T follicular helper cell (primary cell): ENCODE measurements around the gene TRAF3.
"Not testable (repeated sequence)": the region's sequence is repeated elsewhere in the genome, so short reads cannot be mapped to it uniquely, and the experiment has no call there.

Source experiments
- DNase-seq: peaks from one replicate; pipeline ENCODE4 v3.0.0-alpha.2; 2020; ENCODE audit warnings: low read depth

Gene TRAF3

DNA sequence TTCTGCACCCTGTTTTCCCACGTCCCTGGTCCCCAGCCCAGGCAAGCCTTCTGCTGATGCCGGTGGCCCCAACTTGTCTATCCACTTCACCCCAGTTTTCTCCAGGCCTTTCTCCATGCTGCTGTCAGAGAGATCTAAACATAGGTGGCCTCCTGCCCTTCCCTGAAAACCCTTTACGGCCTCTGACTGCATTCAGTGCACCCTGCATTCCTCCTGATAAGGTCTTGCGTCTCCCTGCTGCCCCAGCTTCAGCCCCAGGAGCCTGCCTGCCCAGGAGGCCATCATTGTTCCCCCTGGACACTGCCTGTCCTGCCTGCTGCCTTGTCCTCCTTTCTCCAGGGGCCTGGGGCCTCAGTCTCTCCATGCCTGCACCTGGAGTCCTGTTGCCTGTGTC, 29.8 kb downstream of the TRAF3 start:
- DNase-seq: no peak

DNA sequence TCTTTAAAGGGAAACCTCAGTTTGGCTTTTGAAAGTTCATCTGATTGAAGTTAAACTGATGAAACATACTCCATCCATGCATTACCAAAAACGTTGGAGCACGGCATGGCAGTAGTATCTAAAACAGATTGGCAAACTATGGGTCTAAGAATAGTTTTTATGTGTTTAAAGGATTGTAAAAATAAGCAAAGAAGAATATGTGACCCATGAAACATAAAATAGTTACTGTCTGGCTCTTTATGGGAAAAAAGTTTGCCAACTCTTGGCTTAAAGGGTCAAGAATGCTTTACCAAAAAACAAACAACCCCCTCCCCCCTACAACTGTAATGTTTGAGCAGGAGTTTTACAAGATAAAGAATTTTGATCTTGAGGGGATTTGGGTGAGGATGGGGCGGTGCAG, 32.6 kb downstream of the TRAF3 start:
- no peak for DNase-seq

DNA sequence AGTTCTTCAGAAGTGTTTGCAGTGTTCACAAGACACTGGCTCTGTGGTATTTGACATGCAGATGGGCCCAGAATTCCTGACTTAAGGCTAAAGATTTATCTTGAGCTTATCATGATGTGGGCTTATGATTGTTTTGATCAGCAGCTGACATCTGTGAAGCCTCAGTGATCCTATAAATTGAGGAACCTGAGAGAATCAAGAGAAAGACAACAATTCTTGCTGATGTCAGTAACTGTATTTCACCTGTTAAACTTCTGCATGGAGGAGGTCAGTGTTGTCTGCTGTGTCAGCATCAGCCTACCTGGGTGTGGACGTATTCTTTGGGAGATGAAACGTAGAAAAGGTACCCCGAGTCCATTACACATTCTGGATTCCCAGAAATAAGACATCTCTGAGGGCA, 33.3 kb downstream of the TRAF3 start:
- DNase-seq: no peak

DNA sequence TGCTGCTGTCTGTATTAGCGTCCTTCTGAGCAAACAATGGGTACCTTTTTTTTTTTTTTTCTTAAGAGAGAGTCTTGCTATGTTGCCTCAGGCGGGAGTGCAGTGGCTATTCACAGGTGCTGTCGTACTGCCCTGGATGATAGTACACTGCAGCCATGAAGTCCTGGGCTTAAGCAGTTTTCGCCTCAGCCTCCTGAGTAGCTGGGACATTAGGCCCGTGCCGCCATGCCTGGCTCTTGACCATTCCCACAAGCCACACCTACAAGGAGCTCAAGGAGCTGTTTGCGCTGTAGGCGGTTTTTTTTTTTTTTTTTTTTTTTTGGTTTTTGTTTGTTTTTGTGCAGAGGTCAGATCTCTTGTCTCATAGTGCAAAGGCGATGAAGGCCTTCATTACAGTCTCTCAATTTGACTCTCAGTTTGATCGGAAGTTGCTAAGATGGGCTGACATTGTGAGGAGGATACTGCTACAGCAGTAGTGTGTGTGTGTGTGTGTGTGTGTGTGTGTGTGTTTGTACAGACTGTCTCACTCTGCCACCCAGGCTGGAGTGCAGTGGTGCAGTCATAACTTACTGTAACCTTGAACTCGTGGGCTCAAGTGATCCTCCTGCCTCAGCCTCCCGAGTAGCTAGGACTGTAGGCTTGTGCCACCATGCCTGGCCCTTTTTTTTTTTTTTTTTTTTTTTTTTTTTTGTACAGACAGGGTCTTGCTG, 34.2 kb downstream of the TRAF3 start:
- no peak for DNase-seq

DNA sequence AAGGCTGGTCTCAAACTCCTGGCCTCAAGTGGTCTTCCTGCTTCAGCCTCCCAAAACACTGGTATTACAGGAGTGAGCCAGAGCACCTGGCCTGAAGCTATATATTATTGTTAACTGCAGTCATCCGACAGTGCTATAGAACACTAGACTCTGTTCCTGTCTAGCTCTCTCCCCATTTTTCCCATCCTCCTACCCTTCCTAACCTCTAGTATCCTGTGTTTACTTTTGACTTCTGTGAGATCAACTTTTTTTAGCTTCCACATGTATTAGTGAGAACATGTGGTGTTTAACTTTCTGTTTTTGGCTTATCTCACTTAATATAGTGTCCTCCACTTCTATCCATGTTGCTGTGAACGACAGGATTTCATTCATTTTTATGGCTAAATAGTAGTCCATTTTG, 34.7 kb downstream of the TRAF3 start:
- DNase-seq: no peak

DNA sequence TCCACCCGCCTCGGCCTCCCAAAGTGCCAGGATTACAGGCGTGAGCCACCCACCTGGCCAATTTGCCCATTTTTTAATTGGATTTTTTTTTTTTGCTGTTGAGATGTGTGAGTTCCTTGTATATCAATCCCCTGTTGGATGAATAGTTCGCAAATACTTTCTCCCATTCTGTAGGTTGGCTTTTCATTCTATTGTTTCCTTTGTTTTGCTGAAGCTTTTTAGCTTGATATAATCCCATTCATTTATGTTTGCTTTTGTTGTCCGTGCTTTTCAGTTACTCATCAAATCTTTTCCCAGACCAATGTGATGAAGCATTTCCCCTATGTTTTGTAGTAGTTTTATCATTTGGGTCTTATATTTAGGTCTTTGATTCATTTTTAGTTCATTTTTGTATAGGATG, 36.4 kb downstream of the TRAF3 start:
- DNase-seq: no peak

DNA sequence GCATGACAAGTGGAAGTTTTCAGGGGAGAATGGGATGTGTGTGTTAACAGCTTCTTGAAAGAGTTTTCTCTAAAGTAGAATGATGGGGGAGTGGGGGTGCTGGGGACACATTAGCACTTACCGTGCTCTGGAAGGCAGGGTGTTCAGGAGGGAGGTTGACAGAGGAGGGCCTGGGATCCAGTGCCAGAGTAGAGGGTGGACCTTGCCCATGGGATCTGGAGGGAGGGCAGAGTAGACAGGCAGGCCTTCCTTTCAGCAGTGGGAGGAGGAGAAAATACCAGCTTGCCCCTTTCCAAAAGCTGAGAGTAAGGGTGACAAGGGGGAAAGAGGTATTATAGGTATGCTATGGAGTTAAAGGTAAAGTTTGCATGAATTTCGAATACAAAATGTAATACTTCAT, 40.1 kb downstream of the TRAF3 start:
- DNase-seq: no peak

DNA sequence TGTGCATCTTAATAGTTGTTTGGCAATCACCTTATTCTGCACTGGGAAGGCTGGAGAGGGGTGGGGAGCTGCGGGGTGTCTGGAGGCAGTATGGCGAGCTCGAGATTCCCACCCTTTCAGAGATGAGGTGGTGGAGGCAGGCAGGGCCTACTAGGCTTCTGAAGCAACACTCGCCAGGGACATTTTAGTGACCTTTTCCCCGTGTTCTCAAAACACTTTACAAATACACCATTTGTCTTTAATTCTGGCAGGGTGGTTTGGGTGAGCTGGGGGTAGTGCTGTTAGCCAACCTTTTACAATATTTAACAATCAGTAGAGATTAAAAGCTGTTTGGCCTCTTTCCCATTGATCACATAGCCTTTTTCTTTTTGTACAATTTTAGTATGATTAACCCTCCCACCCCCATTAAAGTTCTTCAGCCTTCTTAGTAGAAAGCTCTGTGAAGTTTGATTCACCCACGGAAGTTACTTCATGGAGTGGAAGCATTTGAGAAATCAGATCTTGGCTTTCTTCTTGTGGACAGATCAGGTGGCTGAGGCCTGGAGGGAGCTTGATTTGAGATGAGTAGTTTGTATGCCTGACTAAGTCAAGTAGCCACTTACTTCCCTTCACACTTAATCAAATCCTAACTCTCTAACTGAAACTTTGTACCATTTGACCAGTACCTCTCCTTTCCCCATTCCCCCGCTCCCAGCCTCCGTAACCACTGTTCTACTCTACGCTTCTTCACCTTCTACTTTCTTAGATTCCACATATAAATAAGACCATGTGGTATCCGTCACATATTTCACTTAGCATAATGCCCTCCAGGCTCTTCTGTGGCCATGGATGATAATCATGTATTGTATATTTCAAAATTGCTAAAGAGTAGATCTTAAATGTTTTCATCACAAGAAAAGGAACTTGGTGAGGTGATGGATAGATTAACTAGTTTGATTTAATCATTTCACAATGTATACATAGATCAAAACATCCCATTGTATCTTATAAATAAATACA, 41.0 kb downstream of the TRAF3 start:
- no peak for DNase-seq

DNA sequence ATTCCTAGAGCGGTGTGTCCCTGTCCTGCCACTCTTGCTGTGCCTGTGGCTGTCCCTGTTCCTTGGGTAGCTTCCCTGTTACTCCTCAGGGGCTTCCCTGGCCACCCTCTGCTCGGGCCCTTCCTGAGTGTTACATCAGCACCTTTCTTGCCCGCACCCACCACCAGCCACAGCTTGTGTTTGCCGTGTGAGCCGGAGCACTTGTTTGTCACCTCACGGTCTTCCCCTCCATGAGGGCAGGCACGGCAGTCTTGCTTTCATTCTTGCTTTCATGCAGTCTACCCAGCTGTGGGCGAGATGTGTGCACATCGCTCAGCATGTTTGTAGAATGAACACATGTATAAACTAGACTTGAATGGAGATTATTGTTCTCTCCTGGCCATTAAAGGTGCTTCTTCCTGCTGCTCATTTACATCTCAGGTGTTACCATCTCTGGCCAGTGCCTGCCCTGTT, 42.0 kb downstream of the TRAF3 start:
- no peak for DNase-seq

DNA sequence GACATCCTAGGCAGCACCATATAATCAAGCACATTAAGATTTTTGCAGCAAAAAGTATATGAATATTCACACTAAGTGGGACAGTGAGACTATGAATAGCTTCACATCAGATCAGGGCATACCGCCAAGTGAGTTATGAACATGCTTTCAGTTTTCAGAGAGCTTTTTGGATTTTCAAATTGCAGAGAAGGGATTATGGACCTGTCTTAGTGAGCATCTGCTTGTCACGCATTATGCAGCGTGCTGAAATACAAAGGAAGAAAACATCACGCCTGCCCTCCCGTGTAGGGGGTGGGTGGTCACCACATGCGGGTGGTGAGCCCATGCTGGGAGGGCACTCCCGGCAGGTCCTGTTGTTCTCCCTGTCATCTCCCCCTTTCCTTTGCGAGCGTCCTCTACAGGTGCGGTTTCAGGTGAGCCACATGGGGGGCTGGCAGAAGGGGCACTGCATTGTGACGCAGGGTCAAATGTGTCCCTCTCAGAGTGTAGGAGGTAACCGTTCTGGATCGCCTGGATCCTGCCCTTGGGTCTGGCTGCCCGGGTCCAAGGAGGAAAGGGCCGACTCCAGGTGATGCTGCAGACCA, 42.6 kb downstream of the TRAF3 start:
- DNase-seq: no peak

DNA sequence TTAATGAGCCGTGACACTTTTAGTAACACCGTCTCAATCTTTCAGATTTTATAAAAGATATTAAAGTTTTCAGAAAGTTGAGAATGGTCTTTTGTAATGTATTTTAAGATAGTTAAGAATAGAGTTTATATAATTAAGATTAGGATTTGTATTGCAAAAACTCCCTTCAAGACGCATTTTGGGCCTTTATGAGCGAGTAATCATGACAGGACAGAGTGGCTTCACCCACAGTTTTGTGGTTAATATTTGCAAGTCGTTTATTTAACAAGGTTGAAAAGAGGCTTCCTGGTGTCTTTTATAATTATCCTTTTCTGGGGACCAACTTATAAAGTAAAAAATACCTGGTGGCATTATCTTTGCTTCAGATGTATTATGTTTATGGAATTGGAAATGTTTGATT, 44.0 kb downstream of the TRAF3 start:
- no peak for DNase-seq

DNA sequence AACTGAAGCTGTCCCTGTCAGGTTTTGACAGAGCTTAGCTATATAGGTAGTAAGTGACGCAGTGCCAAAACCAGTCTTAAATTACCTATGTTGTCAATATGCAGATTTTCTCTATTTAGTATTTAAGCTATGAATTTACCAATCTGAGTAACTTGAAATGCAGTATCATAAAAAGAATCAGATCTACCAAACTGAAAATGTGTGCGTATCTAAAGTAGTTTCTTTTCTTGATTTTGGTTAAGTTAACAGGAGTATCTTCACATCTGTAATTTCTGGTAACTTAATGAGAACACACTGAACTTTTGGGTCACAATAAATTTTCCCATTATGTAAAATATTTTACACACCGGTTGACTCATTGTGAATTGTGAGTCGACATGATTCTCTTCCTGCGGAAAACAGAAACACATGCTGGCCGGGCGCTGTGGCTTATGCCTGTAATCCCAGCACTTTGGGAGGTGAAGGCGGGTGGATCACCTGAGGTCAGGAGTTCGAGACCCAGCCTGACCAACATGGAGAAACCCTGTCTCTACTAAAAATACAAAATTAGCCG, 45.1 kb downstream of the TRAF3 start:
- DNase-seq: no peak

DNA sequence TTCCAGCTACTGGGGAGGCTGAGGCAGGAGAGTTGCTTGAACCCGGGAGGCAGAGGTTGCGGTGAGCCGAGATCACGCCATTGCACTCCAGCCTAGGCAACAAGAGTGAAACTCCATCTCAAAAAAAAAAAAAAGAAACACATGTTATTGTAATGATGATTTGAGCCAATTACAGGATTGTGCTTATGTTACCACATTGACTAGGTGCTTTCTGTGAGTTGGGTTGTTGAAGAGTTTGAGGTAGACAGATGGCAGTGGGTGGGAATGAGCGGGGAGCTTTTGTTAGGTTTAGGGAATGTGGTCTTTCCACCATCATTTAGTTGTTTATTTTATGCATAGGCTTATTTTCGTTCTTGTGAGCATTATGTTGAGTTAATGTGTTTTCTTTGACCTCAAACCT, 45.6 kb downstream of the TRAF3 start:
- DNase-seq: not testable (repeated sequence)

DNA sequence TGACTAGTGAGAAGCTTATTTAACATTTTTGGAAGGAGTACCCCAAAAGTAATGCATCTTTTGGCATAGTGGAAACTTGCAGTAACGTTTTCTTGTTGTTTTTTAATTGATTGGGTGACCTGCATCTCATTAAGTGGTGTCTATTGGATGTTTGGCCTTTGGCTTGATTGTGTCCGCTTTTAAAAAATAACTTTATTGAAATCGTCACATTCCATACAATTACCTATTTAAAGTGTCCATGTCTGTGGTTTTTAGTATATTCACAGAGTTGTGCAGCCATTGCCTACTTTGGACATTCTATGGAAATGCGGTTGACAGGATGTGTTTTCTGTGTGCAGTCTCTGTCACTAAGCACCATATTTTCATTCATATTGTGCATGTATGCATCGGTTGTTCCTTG, 46.3 kb downstream of the TRAF3 start:
- no peak for DNase-seq

DNA sequence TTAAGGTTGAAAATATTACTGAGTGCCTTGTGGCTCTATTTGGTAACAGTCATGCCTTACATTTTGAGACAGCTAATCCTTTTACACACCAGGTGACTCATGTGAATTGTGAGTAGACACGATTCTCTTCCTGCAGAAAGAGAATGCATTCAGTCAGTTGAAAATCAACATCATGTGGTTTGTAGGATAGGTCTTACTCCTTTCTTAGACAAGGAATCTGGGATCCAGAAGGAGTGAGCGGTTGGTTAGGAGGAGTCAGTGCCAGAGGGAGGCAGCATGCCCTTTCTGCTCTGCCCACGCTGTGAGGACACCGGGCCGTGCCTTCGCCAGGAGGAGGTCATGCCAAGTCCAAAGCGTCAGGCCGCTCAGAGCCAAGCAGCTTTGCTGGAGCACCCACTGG, 47.6 kb downstream of the TRAF3 start:
- DNase-seq: no peak

DNA sequence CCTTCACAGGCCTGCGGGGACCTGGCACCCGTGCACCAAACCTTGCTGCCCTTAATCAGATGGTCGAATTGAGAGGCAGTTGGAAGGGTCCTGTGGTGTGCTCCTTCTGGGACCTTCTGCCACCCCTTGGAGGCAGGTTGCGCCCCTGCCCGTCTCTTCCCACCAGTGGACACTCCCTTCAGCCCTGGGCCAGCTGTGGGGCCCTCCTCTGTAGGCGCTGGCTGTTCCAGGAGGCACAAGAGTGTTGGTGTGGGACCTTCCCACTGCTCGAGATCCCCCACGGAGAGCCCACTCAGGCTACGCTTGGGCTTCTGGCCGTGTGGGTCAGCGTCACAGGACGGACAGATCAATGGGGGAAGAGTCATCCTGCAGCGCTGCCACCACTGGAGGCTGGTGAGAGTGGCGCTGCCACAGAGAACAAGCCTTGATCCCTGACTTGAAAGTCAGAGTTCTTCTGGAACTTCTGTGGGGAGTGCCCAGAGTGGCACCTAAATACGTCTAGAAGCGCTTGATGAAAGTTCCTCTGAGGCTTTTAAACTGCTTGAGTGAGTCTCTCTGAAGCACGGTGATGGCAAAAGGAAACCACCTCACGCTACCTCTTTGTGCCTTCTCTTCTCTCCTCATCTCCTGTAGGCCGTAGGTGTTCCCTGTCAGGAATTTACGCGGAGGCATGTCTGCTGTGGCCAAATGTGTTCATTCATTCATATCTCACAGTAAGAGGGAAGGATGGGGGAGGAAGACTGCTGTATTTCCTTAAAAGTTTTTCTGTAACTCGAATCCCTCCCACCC, 48.3 kb downstream of the TRAF3 start:
- DNase-seq: no peak

DNA sequence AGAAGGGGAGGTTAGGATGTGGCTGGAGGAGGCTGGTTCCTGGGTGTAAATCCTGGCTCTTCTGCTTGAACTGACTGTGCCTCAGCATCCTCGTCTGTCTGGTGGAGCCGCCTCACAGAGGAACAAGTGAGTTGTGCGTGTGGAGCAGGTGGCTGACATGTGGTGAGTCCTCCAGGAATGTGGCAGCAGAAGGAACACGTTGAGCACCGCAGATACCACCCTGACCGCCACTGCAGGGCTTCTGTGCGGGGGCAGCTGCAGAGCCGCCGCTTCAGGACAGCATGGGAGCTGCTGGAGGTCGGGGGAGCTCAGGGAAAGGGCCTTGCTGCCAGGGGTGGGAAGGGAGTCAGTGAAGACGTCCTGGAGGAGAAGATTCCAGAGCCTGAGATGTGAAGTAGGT, 48.9 kb downstream of the TRAF3 start:
- no peak for DNase-seq

DNA sequence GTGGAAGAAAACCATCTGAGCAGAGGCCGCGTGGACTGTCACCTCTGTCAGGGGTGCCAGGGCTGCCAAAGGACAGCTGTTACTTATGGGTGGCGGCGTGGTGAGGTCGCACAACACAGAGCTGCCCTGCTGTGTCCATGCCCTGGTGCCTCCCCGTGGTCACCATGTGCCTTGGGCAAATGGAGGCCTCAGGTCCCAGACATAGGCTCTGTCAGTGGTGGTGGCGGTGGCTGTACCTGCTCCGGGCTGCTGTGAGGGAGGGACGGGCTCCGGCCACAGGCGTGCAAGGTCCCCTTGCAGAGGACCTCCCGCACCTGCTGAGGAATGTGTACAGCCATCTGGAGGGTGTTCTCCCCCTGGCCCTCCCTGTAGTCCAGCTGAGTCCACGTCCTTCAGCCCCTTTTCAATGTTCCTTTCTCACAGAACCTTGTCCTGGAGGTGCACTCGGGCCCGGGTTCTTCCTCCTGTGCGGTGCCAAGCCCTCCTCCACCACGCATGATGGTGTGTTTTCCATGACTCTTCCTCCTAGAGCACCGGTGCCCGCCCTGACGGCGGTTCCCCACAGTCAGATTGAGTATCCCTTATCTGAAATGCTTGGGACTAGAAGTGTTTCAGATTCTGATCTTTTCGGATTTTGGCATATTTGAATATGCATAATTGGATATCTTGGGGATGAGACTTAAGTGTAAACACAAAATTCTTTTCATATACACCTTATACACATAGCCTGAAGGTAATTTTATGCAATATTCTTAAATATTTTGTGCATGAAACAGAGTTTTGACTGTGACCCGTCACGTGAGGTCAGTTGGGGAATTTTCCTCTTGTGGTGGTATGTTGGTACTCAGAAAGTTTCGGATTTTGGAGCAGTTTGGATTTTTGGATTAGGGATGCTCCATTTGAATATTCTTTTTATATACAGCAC, 49.8 kb downstream of the TRAF3 start:
- DNase-seq: no peak

DNA sequence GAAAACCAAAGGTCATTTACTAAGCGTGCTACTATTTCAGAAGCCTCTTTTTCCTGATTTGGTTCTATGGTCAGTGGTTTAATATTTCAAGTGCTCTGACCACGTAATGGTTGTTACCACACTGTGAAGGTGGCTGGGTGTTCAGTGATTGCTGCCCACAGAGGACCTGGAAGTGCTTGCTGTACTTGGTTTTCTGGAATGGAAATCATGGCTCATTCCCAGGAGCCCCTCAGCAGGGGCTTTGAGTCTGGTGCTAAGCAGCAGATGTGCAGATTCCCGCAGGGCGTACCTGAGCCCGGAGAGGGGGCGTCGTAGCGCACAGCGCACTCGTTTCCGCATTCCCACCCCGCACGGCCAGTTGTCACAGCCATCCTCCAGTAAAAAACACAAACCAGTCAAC, 50.5 kb downstream of the TRAF3 start:
- no peak for DNase-seq

DNA sequence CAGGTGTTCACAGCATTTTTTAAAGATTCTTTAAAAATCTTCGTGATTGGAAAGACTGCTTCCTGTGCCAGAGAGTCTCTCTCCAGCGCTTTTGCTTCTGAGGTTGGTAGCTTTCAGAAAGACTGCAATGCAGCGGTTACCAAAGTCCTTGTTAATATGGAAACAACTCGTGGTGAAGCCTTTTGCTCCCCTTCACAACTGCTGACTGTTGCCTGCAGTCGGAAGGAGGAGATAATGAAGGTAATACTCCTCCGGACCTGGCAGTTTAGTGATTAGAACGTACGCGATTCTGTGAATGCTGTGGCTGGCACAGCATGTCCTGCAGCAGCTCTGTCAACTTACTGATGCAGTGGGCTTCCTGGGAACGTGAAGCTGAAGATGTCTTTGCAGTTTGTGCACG, 50.9 kb downstream of the TRAF3 start:
- no peak for DNase-seq
